Islet precursor cell (in vitro differentiated cells): ENCODE results near the gene FBXL5.
A peak's percentile ranks its signal among the peaks of the same experiment; 100 is the strongest.
"Not testable (repeated sequence)": the region's sequence is repeated elsewhere in the genome, so short reads cannot be mapped to it uniquely, and the experiment has no call there.

ENCODE experiments used
- DNase-seq: peaks from one replicate; pipeline ENCODE4 v3.0.0-alpha.2; 2018

Gene FBXL5

GRCh38 chr4:15649914-15650545 is 5.1 kb downstream of the FBXL5 start:
- peak; percentile 75 for DNase-seq

GRCh38 chr4:15648600-15648999 is 6.6 kb downstream of the FBXL5 start:
- no peak for DNase-seq

- DNase-seq, result no peak
Observed at GRCh38 chr4:15638418-15638817, 16.7 kb downstream of the FBXL5 start.

GRCh38 chr4:15636818-15637217 is 18.3 kb downstream of the FBXL5 start:
- no peak for DNase-seq

GRCh38 chr4:15617407-15617806 is 37.8 kb downstream of the FBXL5 start:
- not testable (repeated sequence) for DNase-seq

- not testable (repeated sequence) for DNase-seq
Observed at GRCh38 chr4:15614891-15615290, 40.3 kb downstream of the FBXL5 start.

GRCh38 chr4:15612136-15612535 is 43.0 kb downstream of the FBXL5 start:
- no peak for DNase-seq

GRCh38 chr4:15610855-15611254 is 44.3 kb downstream of the FBXL5 start:
- DNase-seq, result no peak

- DNase-seq, result no peak
Observed at GRCh38 chr4:15605537-15605936, 49.6 kb downstream of the FBXL5 start.

- DNase-seq, result no peak
Observed at GRCh38 chr4:15601862-15602261, 53.3 kb downstream of the FBXL5 start.

GRCh38 chr4:15600176-15600575 is 55.0 kb downstream of the FBXL5 start:
- no peak for DNase-seq

- DNase-seq, result no peak
Observed at GRCh38 chr4:15598644-15599043, 56.5 kb downstream of the FBXL5 start.

GRCh38 chr4:15592799-15593198 is 62.4 kb downstream of the FBXL5 start:
- DNase-seq, result no peak

GRCh38 chr4:15587649-15588048 is 67.5 kb downstream of the FBXL5 start:
- DNase-seq, result no peak

GRCh38 chr4:15586066-15586465 is 69.1 kb downstream of the FBXL5 start:
- DNase-seq, result no peak

GRCh38 chr4:15585331-15585730 is 69.8 kb downstream of the FBXL5 start:
- DNase-seq, result no peak

GRCh38 chr4:15584785-15585184 is 70.4 kb downstream of the FBXL5 start:
- no peak for DNase-seq

- no peak for DNase-seq
Observed at GRCh38 chr4:15577508-15577907, 77.6 kb downstream of the FBXL5 start.

- peak; percentile 73 for DNase-seq
Observed at GRCh38 chr4:15575966-15576365, 79.2 kb downstream of the FBXL5 start.

- no peak for DNase-seq
Observed at GRCh38 chr4:15569746-15570145, 85.4 kb downstream of the FBXL5 start.

GRCh38 chr4:15568821-15569220 is 86.3 kb downstream of the FBXL5 start:
- no peak for DNase-seq

- DNase-seq, result no peak
Observed at GRCh38 chr4:15563871-15564270, 91.3 kb downstream of the FBXL5 start.

GRCh38 chr4:15562623-15563022 is 92.5 kb downstream of the FBXL5 start:
- no peak for DNase-seq

- peak; percentile 71 for DNase-seq
Observed at GRCh38 chr4:15562114-15562513, 93.0 kb downstream of the FBXL5 start.

GRCh38 chr4:15558561-15558960 is 96.6 kb downstream of the FBXL5 start:
- no peak for DNase-seq
